ENCODE data around the gene RNF13.
"Not testable (repeated sequence)": the region's sequence is repeated elsewhere in the genome, so short reads cannot be mapped to it uniquely, and the experiment has no call there.

RNF13 gene

DNA sequence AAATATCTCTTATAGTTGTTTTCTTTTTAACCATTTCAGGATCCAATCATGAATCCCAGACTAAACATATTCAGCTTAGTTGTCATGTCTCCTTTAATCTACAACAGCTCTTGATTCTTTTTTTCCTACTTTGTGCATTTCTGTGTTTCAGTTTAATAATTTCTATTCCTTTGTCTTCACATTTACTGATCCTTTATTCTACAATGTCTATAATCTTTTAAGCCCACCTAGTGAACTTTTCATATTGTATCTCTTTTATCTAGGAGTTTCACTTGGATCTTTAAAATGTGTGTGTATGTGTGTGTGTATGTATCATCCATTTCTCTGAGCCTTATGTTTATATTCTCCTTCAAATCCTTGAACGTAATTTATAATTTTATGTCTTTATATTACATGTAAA lies 70.1 kb downstream of the RNF13 start:
- no peaks in the 10 kb centered on the region for H4K20me1 ChIP-seq (ENCODE audit: low read depth, low read length)
- no peak overlapping the region for H3K4me3 ChIP-seq (ENCODE audit: insufficient read depth, low read length, poor library complexity, severe bottlenecking)
- no peak overlapping the region for H3K27ac ChIP-seq (ENCODE audit: low read depth, low read length)
- no peaks in the 10 kb centered on the region for H3F3A ChIP-seq (ENCODE audit: insufficient read depth)
- no peaks in the 10 kb centered on the region for H3K9me2 ChIP-seq (replicated peaks; ENCODE audit: insufficient read depth, low read length)
- no peak overlapping the region for H2AFZ ChIP-seq (ENCODE audit: low read depth, low read length, severe bottlenecking)
- no peaks in the 10 kb centered on the region for H3K9me3 ChIP-seq (ENCODE audit: insufficient read depth, low read length)
- no peaks in the 10 kb centered on the region for H3K27me3 ChIP-seq (ENCODE audit: low read length)
- H3K36me3 ChIP-seq (ENCODE audit: low read length) = peaks cover 3% of the 10 kb centered on the region; the same call in 1 of the 2 replicates
- TF ChIP-seq EZH2phosphoT487 (conservative IDR thresholded peaks at IDR 0.05; ENCODE audit: low read length) (no peak), CTCF (IDR thresholded peaks at IDR 0.05; ENCODE audit: insufficient read depth, low read length, poor library complexity, severe bottlenecking) (no peak)
- H3K4me2 ChIP-seq (ENCODE audit: low read depth, low read length, poor library complexity, severe bottlenecking) = no peak overlapping the region
- no peaks in the 10 kb centered on the region for H3K79me2 ChIP-seq (ENCODE audit: insufficient read depth, low read length)
- H3K9ac ChIP-seq (ENCODE audit: low read length) = no peak overlapping the region

DNA sequence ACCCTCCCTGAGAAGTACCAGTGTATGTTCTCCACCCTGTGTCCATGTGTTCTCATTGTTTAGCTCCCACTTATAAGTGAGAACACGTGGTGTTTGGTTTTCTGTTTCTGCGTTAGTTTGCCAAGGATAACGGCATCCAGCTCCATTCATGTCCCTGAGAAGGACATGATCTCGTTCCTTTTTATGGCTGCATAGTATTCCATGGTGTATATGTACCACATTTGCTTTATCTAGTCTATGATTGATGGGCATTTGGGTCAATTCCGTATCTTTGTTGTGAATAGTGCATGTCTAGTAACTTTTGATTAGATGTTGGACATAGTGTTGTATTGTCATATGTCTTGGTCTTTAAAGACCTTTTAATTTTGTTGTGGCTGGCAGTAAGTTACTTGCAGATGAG lies 70.8 kb downstream of the RNF13 start:
- not testable (repeated sequence) for H3K79me2 ChIP-seq (ENCODE audit: insufficient read depth, low read length); H3K27me3 ChIP-seq (ENCODE audit: low read length); H3K27ac ChIP-seq (ENCODE audit: low read depth, low read length)

DNA sequence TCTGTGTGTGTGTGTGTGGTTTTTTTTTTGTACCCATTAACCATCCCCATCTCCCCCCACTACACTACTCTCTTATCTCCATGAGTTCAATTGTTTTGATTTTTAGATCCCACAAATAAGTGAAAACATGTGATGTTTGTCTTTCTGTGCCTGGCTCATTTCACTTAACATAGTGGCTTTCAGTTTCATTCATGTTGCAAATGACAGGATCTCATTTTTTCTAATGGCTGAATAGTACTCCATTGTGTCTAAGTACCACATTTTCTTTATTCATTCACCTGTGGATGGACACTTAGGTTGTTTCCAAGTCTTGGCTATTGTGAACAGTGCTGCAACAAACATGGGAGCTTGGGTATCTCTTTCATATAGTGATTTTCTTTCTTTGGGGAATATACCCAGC lies 71.8 kb downstream of the RNF13 start:
- H3K9me2 ChIP-seq (replicated peaks; ENCODE audit: insufficient read depth, low read length); H3K36me3 ChIP-seq (ENCODE audit: low read length); H3K27ac ChIP-seq (ENCODE audit: low read depth, low read length); H3K79me2 ChIP-seq (ENCODE audit: insufficient read depth, low read length); H2AFZ ChIP-seq (ENCODE audit: low read depth, low read length, severe bottlenecking); H3K4me3 ChIP-seq (ENCODE audit: insufficient read depth, low read length, poor library complexity, severe bottlenecking); H3K9ac ChIP-seq (ENCODE audit: low read length); H4K20me1 ChIP-seq (ENCODE audit: low read depth, low read length); H3K4me2 ChIP-seq (ENCODE audit: low read depth, low read length, poor library complexity, severe bottlenecking); H3K9me3 ChIP-seq (ENCODE audit: insufficient read depth, low read length); H3K27me3 ChIP-seq (ENCODE audit: low read length); H3F3A ChIP-seq (ENCODE audit: insufficient read depth): not testable (repeated sequence)

More for the DNA sequence above, 70.8 kb downstream of the RNF13 start:
- not testable (repeated sequence) for H2AFZ ChIP-seq (ENCODE audit: low read depth, low read length, severe bottlenecking); H3K9ac ChIP-seq (ENCODE audit: low read length); H4K20me1 ChIP-seq (ENCODE audit: low read depth, low read length); H3K4me3 ChIP-seq (ENCODE audit: insufficient read depth, low read length, poor library complexity, severe bottlenecking); H3F3A ChIP-seq (ENCODE audit: insufficient read depth); H3K36me3 ChIP-seq (ENCODE audit: low read length); H3K9me2 ChIP-seq (replicated peaks; ENCODE audit: insufficient read depth, low read length); H3K4me2 ChIP-seq (ENCODE audit: low read depth, low read length, poor library complexity, severe bottlenecking); H3K9me3 ChIP-seq (ENCODE audit: insufficient read depth, low read length)

GRCh38 chr3:149886957-149887356 lies 73.9 kb downstream of the RNF13 start:
- no peaks in the 10 kb centered on the region for H3K9me3 ChIP-seq (ENCODE audit: insufficient read depth, low read length)
- 0 out of 2 replicates have a peak, but pooled peaks cover 2% of the 10 kb centered on the region for H4K20me1 ChIP-seq (ENCODE audit: low read depth, low read length)
- TF ChIP-seq CTCF (IDR thresholded peaks at IDR 0.05; ENCODE audit: insufficient read depth, low read length, poor library complexity, severe bottlenecking) = no peak
- no peak for TF ChIP-seq EZH2phosphoT487 (conservative IDR thresholded peaks at IDR 0.05; ENCODE audit: low read length)
- H3K4me2 ChIP-seq (ENCODE audit: low read depth, low read length, poor library complexity, severe bottlenecking) = no peak overlapping the region
- H3K4me3 ChIP-seq (ENCODE audit: insufficient read depth, low read length, poor library complexity, severe bottlenecking) = no peak overlapping the region
- H2AFZ ChIP-seq (ENCODE audit: low read depth, low read length, severe bottlenecking) = no peak overlapping the region
- no peak overlapping the region for H3K9ac ChIP-seq (ENCODE audit: low read length)
- no peaks in the 10 kb centered on the region for H3K36me3 ChIP-seq (ENCODE audit: low read length)
- H3K9me2 ChIP-seq (replicated peaks; ENCODE audit: insufficient read depth, low read length) = no peaks in the 10 kb centered on the region
- H3K27ac ChIP-seq (ENCODE audit: low read depth, low read length) = no peak overlapping the region
- H3K27me3 ChIP-seq (ENCODE audit: low read length) = no peaks in the 10 kb centered on the region
- no peaks in the 10 kb centered on the region for H3F3A ChIP-seq (ENCODE audit: insufficient read depth)
- H3K79me2 ChIP-seq (ENCODE audit: insufficient read depth, low read length) = no peaks in the 10 kb centered on the region
